Activated naive CD4-positive, alpha-beta T cell treated with anti-CD3 and anti-CD28 coated beads for 36 hours (primary cell): ENCODE measurements around the gene CLDN10. TPM values are rescaled to one million over a fixed set of nuclear protein-coding genes. Genes with fewer than 3 reads are reported as not detected.

Experiments
- CTCF ChIA-PET: fragments of 350-600 bp; sonication (Branson Sonifier 250); formaldehyde crosslinking; loops from one replicate; lab custom pipeline; 2021; ENCODE audit warnings: antibody characterized with exemption; lab: Charles Lee
- DNase-seq: peaks from one replicate; pipeline ENCODE4 v3.0.0-alpha.2; 2020
- H3K27ac Mint-ChIP-seq: one replicate; pipeline ENCODE4 v1.8.0; 2021; ENCODE audit warnings: mild to moderate bottlenecking, mixed read lengths
- H3K27me3 Mint-ChIP-seq: one replicate; pipeline ENCODE4 v1.8.0; 2021; ENCODE audit warnings: low read depth, mixed read lengths
- H3K36me3 Mint-ChIP-seq: one replicate; pipeline ENCODE4 v1.8.0; 2021; ENCODE audit warnings: low read depth, mixed read lengths
- H3K4me1 Mint-ChIP-seq: one replicate; pipeline ENCODE4 v1.8.0; 2021; ENCODE audit warnings: low read depth, mixed read lengths
- H3K4me3 Mint-ChIP-seq: one replicate; pipeline ENCODE4 v1.8.0; 2021; ENCODE audit warnings: mild to moderate bottlenecking, moderate library complexity, mixed read lengths
- H3K9me3 Mint-ChIP-seq: one replicate; pipeline ENCODE4 v1.8.0; 2021; ENCODE audit warnings: mixed read lengths
- intact Hi-C: fragments of 100-400 bp; cut with micrococcal nuclease; formaldehyde crosslinking; loops from one replicate; pipeline ENCODE4 v1.15.1; 2023
- total RNA-seq, 2 experiments: library from RNA; stranded (reverse); gene quantifications; one replicate each; pipeline ENCODE4 v1.2.3, GENCODE V29; 2021

Gene CLDN10
- total RNA-seq, 2 experiments from 2014 or later: not detected

DNA sequence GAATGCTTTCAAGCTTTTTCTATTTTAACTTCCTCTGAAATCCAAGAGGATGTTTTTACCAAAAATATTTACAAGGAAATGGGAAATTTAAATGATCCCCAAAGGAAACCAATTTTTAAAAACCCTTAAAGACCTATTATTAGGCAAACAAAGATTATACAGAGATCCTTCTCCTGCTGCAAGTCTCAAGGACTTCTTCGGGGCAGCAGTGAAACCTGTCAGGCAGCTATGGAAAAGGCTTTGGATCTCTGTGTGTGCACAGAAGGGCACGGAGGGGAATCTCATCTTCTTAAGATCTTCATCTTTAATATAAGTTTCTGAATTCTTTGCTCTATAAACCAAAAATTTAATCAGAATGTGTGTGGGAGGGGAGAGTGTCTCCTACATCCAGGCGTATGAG, 36.0 kb upstream of the CLDN10 start:
- no peaks in the 10 kb centered on the region for H3K36me3 Mint-ChIP-seq
- H3K4me3 Mint-ChIP-seq: no peak overlapping the region
- no peaks in the 10 kb centered on the region for H3K9me3 Mint-ChIP-seq
- peaks cover 20% of the 10 kb centered on the region for H3K27me3 Mint-ChIP-seq
- CTCF ChIA-PET: interaction anchor here (0.6 kb wide), 1 partner anchor 20 kb away, joined by 6 read pairs; no protein-coding TSS in a partner anchor
- no peaks in the 10 kb centered on the region for H3K4me1 Mint-ChIP-seq
- DNase-seq: no peak
- H3K27ac Mint-ChIP-seq: no peak overlapping the region
- intact Hi-C loops: no loop called here

DNA sequence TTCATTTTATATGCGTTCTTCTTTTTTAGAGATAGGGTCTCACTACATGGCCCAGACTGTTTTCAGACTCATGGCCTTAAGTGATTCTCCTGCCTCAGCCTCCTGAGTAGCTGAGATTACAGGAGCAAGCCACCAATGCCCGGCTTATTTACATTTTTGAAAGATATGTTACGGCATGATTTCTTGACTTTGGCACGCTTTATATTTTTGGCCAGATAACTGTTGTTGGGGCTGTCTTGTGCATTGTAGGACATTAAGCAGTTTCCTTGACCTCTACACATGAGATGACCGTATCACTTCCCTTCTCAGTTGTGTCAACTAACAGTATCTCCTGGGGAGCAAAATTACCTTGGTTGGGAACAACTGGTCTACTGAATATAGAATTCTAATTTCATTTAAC, 28.9 kb upstream of the CLDN10 start:
- no peaks in the 10 kb centered on the region for H3K4me1 Mint-ChIP-seq
- H3K27ac Mint-ChIP-seq: no peak overlapping the region
- intact Hi-C loops: no loop called here
- H3K36me3 Mint-ChIP-seq: no peaks in the 10 kb centered on the region
- CTCF ChIA-PET: no interaction called here
- no peak overlapping the region for H3K4me3 Mint-ChIP-seq
- DNase-seq: no peak
- peaks cover 24% of the 10 kb centered on the region for H3K27me3 Mint-ChIP-seq
- peaks cover 4% of the 10 kb centered on the region for H3K9me3 Mint-ChIP-seq

DNA sequence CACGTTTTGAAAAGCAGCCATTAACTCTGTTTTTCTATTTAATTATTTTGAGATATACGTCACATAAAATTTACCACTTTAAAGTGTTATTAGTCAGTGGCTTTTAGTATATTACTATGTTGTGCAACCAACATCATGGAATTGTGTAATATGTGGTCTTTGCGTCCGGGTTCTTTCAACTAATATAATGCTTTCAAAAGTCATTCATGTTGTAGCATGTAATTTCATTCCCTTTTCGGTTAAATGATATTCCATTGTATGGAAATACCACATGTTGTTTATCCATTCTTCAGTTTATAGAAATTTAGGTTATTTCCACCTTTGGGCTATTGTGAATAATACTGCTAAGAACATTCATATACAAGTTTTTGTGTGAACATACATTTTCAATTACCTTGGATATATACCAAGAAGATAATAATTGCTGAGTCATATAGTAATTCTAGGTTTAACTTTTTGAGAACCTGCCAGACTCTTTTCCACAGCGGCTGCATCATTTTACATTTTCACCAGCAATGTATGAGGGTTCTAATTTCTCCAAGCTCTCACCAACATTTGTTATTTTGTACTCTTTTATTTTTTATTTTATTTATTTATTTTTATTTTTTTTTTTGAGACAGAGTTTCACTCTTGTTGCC, 28.1 kb upstream of the CLDN10 start:
- H3K4me1 Mint-ChIP-seq: no peaks in the 10 kb centered on the region
- no peaks in the 10 kb centered on the region for H3K36me3 Mint-ChIP-seq
- no peak for DNase-seq
- H3K9me3 Mint-ChIP-seq: peaks cover 5% of the 10 kb centered on the region
- no peak overlapping the region for H3K27ac Mint-ChIP-seq
- no peak overlapping the region for H3K4me3 Mint-ChIP-seq
- CTCF ChIA-PET: no interaction called here
- peaks cover 25% of the 10 kb centered on the region for H3K27me3 Mint-ChIP-seq
- intact Hi-C loops: no loop called here

DNA sequence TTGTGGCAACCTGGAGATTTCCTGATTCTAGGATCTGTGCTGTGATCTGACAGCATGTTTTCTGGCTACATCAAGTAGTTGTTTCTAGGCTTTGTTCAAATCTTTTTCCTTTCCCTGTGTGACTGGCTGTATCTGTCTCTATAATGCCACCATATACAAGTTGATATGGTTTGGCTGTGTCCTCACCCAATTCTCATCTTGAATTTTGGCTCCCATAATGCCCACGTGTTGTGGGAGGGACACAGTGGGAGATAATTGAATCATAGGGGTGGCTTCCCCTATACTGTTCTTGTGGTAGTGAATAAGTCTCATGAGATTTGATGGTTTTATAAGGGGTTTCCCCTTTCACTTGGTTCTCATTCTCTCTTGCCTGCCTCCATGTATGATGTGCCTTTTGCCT, 24.6 kb upstream of the CLDN10 start:
- CTCF ChIA-PET: interaction anchor here (1.1 kb wide), 1 partner anchor 9 kb away, joined by 3 read pairs; no protein-coding TSS in a partner anchor
- H3K9me3 Mint-ChIP-seq: peaks cover 5% of the 10 kb centered on the region
- intact Hi-C loops: no loop called here
- H3K27ac Mint-ChIP-seq: no peak overlapping the region
- no peak overlapping the region for H3K4me3 Mint-ChIP-seq
- H3K36me3 Mint-ChIP-seq: no peaks in the 10 kb centered on the region
- DNase-seq: no peak
- no peaks in the 10 kb centered on the region for H3K4me1 Mint-ChIP-seq
- H3K27me3 Mint-ChIP-seq: peaks cover 22% of the 10 kb centered on the region

DNA sequence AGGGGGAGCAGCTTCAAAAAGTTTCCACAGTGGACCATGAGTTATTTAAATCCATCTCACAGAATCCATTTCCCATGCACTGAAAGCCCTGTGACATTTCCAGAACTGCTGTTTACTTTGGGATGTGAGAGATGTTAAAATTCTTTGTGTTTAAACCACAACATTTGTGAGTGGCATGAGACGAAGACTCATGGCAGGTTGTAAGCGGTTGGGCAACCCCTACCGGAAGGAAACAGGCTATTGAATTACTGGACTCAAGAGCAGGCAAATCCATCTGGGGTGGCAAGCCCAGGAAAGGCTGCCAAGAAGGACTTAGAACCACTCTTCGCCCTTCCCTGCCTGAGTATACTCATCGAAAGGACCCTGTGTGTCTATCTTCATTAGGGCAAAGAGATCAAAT, 22.3 kb upstream of the CLDN10 start:
- DNase-seq: no peak
- H3K4me3 Mint-ChIP-seq: no peak overlapping the region
- H3K9me3 Mint-ChIP-seq: peaks cover 5% of the 10 kb centered on the region
- no peak overlapping the region for H3K27ac Mint-ChIP-seq
- intact Hi-C loops: no loop called here
- CTCF ChIA-PET: no interaction called here
- H3K27me3 Mint-ChIP-seq: peaks cover 29% of the 10 kb centered on the region
- H3K36me3 Mint-ChIP-seq: no peaks in the 10 kb centered on the region
- peaks cover under 1% of the 10 kb centered on the region for H3K4me1 Mint-ChIP-seq

DNA sequence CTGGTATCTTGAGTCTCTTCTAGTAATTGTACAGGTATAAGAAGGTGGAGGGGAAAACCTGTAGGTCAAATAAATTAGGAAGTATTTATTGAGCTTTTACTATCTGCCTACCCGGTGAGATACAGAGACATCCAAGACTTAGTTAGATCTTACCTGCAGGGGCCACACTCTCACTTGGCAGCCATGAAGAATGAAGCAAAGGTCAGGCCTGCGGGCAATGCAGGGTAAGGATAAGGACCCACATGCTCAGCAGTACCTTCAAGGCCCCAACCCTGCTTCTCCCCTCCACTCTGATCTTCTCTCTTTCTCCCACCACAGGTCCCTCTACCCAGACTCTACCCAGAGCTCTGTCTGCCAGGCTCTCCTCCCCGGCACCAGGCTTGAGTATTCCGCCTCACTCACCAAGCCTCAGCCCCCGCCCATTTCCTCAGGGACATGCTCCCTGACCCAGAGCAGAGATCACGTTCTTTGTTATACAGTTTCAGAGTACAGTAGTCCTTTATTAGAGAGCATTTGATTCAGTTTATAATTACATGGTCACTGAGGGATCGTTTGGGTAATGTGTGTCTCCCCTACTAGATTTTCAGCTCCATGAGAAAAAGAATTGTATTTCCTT, 18.9 kb upstream of the CLDN10 start:
- no peak overlapping the region for H3K4me3 Mint-ChIP-seq
- CTCF ChIA-PET: interaction anchor here (6.9 kb wide), 1 partner anchor 300 kb away, joined by 45 read pairs; no protein-coding TSS in a partner anchor
- intact Hi-C loops: no loop called here
- no peaks in the 10 kb centered on the region for H3K9me3 Mint-ChIP-seq
- H3K27ac Mint-ChIP-seq: no peak overlapping the region
- peaks cover 23% of the 10 kb centered on the region for H3K27me3 Mint-ChIP-seq
- peaks cover 5% of the 10 kb centered on the region for H3K4me1 Mint-ChIP-seq
- no peak for DNase-seq
- no peaks in the 10 kb centered on the region for H3K36me3 Mint-ChIP-seq

DNA sequence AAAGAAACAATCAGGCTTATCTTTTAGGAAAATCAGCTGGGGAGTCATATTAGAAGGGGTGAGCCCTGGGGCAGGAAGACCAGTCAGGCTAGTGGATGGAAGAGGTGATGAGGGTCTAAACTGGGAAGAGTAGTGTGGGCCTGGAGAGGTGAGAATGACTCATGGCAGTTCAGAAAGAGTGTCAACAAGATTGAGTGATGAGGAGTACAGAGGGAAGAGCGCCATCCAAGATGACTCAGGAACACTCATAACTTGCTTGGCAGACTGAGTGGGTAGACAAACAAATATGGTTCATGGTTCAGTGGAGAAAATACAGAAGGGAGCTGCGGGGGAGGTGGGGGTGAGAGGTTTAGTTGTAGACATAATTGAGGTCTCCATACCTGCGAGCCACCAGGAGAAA, 17.3 kb upstream of the CLDN10 start:
- CTCF ChIA-PET: interaction anchor here (1.3 to 6.9 kb wide), 2 partner anchors 55 to 299 kb away, joined by 3 to 45 read pairs; no protein-coding TSS in a partner anchor
- intact Hi-C loops: no loop called here
- H3K36me3 Mint-ChIP-seq: no peaks in the 10 kb centered on the region
- peaks cover 5% of the 10 kb centered on the region for H3K4me1 Mint-ChIP-seq
- H3K4me3 Mint-ChIP-seq: no peak overlapping the region
- DNase-seq: no peak
- no peaks in the 10 kb centered on the region for H3K9me3 Mint-ChIP-seq
- no peak overlapping the region for H3K27ac Mint-ChIP-seq
- H3K27me3 Mint-ChIP-seq: peaks cover 20% of the 10 kb centered on the region

DNA sequence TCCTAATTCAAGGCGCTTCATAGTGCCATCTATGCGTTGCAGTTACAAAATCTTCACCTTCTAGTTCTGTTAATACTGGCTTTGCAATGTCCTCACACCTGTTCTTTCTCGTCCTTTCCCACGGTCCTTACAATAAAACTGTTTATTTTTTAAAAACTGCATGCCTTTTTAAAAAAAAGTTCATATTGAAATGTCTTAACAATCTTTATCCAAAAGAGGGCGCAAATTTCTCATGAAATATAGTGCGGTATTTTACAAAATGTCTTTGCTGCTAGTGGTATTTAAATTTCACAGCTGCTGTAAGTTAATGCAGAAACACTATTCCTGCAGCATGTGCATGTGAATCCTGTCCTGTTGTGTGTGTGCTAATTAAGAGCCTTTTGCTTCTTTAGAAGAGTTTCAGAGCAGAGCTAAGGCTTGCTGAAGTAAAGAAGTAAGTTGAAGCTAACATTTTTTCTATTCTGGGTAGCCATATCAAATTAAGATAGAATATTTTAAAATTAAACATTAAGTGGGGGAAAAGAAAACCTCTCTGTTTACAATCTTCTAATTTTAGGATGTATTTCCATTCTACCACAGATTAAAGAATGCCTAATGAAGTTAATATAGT, 15.8 kb upstream of the CLDN10 start:
- CTCF ChIA-PET: interaction anchor here (0.6 to 6.9 kb wide), 17 partner anchors 9 to 361 kb away, joined by 3 to 45 read pairs (median 4); no protein-coding TSS in a partner anchor
- Mint-ChIP-seq H3K36me3 (no peaks in the 10 kb centered on the region), H3K27me3 (peaks cover 26% of the 10 kb centered on the region), H3K9me3 (no peaks in the 10 kb centered on the region), H3K4me3 (no peak overlapping the region), H3K27ac (no peak overlapping the region), H3K4me1 (peaks cover 5% of the 10 kb centered on the region)
- intact Hi-C loops: loop anchor here (1.0 to 2.0 kb wide), 3 partner anchors 88 to 298 kb away; no protein-coding TSS in a partner anchor
- DNase-seq: no peak

DNA sequence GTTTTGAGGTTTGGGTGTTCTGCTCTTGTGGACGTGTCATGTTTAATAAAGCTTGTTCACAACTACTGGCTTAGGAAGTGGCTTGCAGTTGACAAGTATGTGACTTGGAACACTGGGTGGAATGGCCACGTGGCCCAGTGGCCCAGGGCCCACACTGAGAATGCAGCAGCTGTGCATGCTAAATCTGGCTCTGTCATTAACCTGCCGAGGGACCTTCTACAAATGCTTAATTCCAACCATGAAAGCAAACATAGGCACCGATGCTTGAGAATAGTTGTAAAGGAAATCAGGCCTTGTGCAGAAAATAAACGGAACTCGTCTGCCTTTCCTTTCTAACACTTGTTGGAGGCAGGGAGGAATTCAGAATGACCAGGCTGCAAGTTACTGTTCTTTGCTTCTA, 11.6 kb upstream of the CLDN10 start:
- intact Hi-C loops: no loop called here
- no peaks in the 10 kb centered on the region for H3K36me3 Mint-ChIP-seq
- H3K27ac Mint-ChIP-seq: no peak overlapping the region
- H3K4me3 Mint-ChIP-seq: no peak overlapping the region
- CTCF ChIA-PET: interaction anchor here (1.1 kb wide), 1 partner anchor 120 kb away, joined by 3 read pairs; no protein-coding TSS in a partner anchor
- H3K9me3 Mint-ChIP-seq: no peaks in the 10 kb centered on the region
- no peaks in the 10 kb centered on the region for H3K4me1 Mint-ChIP-seq
- no peak for DNase-seq
- H3K27me3 Mint-ChIP-seq: peaks cover 16% of the 10 kb centered on the region

DNA sequence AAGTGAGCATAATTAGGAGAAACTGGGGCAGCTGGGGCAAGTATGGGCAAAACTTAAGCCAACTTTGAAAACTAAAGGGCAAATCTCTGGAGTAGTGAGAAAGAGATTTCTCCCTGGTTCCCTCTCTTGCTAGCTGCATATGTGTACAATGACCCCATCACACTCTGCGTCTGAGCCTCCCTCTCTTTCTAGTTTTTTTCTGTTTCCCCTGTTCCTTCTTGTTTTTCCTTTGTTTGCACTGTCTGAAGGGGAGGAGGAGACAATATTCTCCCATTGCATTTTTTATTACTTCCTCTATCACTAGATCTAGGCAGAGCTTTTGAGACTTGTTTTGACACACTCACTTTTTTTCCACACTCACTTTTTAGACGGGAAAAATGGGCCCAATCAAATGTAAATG, 11.2 kb upstream of the CLDN10 start:
- no peak for DNase-seq
- H3K27me3 Mint-ChIP-seq: peaks cover 16% of the 10 kb centered on the region
- H3K36me3 Mint-ChIP-seq: no peaks in the 10 kb centered on the region
- no peaks in the 10 kb centered on the region for H3K9me3 Mint-ChIP-seq
- intact Hi-C loops: no loop called here
- no peak overlapping the region for H3K4me3 Mint-ChIP-seq
- no peak overlapping the region for H3K27ac Mint-ChIP-seq
- CTCF ChIA-PET: no interaction called here
- H3K4me1 Mint-ChIP-seq: no peaks in the 10 kb centered on the region

DNA sequence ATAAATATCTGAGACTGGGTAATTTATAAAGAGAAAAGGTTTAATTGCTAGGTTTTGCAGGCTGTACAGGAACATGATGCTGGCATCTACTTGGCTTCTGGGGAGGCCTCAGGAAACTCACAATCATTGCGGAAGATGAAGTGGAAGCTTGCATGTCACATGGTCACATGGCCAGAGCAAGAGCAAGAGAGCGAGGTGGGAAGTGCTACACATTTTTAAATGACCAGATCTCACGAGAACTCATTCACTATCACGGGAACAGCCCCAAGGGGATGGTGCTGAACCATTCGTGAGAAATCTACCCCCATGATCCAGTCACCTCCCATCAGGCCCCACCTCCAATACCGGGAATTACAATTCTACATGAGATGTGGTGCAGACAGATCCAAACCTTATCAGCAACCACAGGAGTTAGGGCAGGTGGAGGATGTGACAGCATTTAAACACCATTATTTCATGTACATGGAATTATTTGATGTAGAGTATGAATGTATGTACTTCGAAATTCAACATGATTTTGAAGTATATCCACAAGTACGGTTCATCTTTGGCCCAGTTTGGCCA, 10.5 kb upstream of the CLDN10 start:
- no peaks in the 10 kb centered on the region for H3K9me3 Mint-ChIP-seq
- no peak overlapping the region for H3K4me3 Mint-ChIP-seq
- intact Hi-C loops: no loop called here
- CTCF ChIA-PET: no interaction called here
- H3K27ac Mint-ChIP-seq: no peak overlapping the region
- DNase-seq: no peak
- no peaks in the 10 kb centered on the region for H3K36me3 Mint-ChIP-seq
- peaks cover 14% of the 10 kb centered on the region for H3K27me3 Mint-ChIP-seq
- H3K4me1 Mint-ChIP-seq: no peaks in the 10 kb centered on the region

DNA sequence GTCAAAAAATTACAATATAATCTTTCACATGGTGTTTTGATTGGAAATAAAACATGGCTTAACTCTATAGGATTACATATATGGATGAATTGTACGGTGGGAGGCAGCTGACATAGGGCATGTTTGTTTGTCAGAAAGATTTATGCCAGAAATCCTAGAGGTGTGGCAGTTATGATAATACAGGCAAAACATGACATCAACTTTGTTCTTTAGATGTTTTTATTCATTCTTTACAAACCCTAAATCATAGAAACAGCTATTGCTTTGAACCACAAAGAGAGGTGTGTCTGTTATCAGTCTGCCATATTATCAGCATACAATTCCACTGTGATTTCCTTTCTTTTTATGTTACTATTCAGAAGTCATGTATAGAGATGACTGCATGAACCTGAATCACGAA, 8.2 kb upstream of the CLDN10 start:
- CTCF ChIA-PET: interaction anchor here (0.5 to 0.7 kb wide), 2 partner anchors 46 to 354 kb away, joined by 3 to 4 read pairs; no protein-coding TSS in a partner anchor
- H3K4me1 Mint-ChIP-seq: no peaks in the 10 kb centered on the region
- no peaks in the 10 kb centered on the region for H3K9me3 Mint-ChIP-seq
- H3K36me3 Mint-ChIP-seq: no peaks in the 10 kb centered on the region
- peaks cover 27% of the 10 kb centered on the region for H3K27me3 Mint-ChIP-seq
- no peak overlapping the region for H3K27ac Mint-ChIP-seq
- no peak overlapping the region for H3K4me3 Mint-ChIP-seq
- intact Hi-C loops: no loop called here
- DNase-seq: no peak
